HK-2 (cell line): ENCODE data around the gene CPLX3.
"Not testable (repeated sequence)": the region's sequence is repeated elsewhere in the genome, so short reads cannot be mapped to it uniquely, and the experiment has no call there.

Experiments used
- DNase-seq: peaks from one replicate; pipeline ENCODE4 v3.0.0-alpha.2; 2018; ENCODE audit not compliant: unreplicated experiment

CPLX3 gene

DNA sequence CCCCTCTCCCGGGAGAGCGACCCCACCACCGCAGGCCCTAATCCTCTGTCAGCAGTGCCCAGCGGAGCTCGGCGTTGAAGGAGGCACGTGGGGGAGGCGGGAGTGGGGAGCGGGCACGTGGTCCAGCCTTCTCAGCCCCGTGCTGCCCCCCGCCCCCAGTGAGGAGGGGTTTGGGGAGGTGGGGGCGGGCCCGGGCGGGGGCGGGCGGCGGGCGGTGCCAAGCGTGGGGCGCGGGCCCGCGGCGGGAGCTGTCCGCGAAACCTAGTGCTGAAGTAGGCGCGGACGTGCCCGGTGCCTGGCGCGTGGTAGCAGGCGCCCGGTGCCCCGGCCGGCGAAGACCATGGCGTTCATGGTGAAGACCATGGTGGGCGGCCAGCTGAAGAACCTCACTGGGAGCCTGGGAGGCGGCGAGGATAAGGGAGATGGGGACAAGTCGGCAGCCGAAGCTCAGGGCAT, at the start of gene CPLX3:
TSS of gene CPLX3 (plus strand) at position 264 of the 456 bp plus-strand sequence. CDS start at position 341, 77 bp downstream.
- peak; percentile 27 for DNase-seq

GRCh38 chr15:74776821-74777768, 49.3 kb upstream of the CPLX3 start:
- DNase-seq: no peak

DNA sequence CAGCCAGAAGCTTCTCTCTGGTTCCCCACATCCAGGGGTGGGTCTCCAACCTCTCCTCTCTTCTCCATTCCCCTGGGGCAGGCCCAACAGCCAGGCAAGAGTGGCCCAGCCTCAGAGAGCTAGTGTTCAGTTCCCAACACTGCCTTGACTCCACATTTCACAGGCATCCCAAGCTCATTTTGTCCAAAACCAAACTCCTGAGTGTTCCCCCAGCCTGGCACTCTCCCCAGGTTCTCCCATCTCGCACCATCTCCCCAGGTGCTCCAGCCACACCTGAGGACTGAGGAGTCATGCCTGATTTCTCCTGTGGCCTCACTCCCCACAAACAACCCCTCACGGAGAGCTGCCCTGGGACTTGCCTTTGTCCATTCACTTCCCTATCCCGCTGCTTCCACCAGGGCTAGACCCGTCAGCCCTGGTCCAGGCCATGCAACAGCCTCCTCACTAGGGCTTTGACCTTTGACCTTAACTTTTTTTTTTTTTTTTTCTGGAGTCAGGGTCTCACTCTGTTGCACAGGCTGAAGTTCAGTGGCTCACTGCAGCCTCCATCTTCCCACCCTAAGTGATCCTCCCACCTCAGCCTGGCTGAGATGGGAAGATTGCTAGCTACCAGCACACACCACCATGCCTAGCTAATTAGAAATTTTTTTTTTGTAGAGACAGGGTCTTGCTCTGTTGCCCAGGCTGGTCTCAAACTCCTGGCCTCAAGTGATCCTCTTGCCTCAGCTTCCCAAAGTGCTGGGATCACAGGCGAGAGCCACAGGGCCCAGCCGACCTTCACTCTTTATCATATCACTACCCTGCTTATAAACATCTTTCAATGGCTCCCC, 48.4 kb upstream of the CPLX3 start:
- DNase-seq: no peak

- no peak for DNase-seq
Measured at GRCh38 chr15:74778599-74778970, 47.8 kb upstream of the CPLX3 start.

- no peak for DNase-seq
Measured at GRCh38 chr15:74779162-74779648, 47.2 kb upstream of the CPLX3 start.

- DNase-seq: no peak
Measured at GRCh38 chr15:74780523-74781430, 45.6 kb upstream of the CPLX3 start.

GRCh38 chr15:74781431-74782258, 44.8 kb upstream of the CPLX3 start, which contains the start of gene CSK:
Gene CSK (plus strand): TSS chr15:74782080. CDS start chr15:74798298, 16,218 bp downstream.
- peak; percentile 53 for DNase-seq

DNA sequence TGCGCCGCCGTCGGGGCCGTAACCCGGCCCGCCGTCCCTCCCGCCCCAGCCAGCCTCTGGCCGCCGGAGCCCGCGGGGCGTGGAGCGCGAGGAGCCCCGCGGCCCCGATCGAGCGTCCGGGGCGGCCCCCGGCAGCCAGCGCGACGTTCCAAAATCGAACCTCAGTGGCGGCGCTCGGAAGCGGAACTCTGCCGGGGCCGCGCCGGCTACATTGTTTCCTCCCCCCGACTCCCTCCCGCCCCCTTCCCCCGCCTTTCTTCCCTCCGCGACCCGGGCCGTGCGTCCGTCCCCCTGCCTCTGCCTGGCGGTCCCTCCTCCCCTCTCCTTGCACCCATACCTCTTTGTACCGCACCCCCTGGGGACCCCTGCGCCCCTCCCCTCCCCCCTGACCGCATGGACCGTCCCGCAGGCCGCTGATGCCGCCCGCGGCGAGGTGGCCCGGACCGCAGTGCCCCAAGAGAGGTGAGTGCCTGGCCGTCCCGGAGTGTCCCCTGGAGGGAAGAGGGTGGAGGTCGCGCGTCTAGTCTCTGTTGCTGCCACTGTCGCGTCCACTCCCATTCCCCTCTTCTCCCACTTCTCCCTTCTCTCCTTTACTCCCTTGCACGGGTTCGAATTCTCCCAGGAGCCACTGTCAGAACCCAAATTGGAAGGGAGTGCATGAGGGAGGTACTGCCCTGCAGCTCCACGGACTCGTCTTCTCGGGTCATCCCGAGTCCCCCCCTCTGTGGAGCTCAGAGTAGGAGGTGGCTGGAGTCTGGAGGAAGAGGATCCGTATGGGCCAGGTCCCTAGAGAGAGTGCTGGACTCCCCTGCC, 44.0 kb upstream of the CPLX3 start:
- no peak for DNase-seq

DNA sequence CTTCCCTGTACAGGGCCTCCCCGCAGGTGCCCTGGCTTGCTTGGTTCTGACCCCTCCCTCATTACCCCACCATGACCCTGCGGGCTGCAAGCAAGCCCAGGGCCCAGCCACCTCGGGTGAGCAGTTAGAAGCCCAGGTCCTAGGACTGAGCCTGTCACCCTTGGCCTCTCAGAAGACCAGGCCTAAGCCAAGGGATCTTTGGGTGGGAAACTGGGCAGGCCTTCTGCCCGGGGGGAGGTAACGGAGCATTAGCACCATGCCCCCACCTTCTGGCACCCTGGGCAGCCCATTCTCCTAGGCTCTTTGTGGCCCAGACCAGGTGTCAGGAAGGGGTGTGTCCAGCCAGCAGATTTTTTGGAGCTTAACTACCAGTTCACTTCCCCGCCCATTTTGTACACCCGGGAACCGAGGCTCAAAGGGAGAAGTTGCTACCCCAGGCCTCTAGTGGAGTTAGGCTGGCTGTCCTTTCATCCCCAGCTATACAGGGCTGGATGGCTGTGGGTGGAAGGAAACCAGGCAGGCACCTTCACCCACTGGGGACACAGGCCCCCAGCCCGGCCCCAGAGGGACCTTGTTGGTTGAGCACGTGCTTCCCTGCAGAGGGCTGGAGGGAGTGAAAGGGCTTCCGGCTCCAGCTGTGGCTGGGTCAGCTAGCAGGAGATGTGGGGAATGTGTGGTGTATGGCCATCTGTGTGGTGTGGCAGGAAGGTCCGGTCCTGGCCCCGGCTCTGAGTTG, 43.2 kb upstream of the CPLX3 start:
- DNase-seq: no peak

DNA sequence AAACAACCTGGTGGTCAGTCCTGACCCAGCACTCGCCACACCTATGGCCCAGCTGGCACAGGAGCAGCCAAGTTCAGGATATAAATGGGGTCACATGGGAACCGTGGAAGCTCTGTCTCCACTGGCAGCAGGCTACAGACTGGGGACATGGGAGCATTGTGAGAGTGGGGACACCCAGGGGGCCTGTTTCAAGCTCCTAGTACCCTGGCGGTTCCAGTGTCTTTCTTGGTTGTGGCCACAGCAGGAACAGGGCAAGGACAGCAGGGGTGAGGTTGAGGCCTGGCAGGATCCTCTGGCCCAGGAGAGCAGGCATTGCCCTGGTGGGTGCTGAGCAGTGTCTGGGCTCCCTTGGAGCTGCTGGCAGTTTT, 42.6 kb upstream of the CPLX3 start:
- DNase-seq: no peak

GRCh38 chr15:74784426-74785193, 41.8 kb upstream of the CPLX3 start:
- no peak for DNase-seq

- no peak for DNase-seq
Measured at GRCh38 chr15:74785194-74786032, 41.0 kb upstream of the CPLX3 start.

- not testable (repeated sequence) for DNase-seq
Measured at GRCh38 chr15:74786081-74786480, 40.3 kb upstream of the CPLX3 start.

DNA sequence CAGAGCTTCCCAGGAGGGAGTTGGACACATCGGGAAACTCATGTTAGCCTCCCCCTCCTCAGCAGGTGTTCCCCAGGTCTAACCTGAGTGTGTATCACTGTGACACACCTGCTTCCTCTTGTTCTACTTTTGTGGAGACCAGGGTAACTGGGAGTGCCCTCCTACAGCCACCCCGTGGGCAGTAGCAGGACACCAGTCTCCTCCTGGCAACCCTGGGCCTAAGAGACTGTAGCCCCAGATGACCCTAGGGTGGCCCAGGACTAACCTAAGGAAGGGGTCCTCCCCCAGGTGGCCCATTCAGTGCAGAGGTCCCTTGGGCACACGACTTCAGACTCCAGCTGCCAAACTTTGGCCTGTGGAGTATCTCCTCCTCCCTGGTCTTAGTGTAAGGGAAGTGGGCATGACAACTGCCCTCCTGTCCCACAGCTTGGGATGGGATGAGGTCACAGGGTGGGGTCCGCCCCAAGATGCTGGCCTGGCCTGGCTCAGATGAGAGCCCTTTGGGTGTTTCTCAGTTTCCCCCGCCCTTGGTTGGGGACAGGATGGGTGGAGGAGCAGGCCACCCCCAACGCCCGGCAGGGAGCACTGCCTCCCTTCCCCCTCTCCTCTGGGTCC, 39.8 kb upstream of the CPLX3 start:
- DNase-seq: no peak

GRCh38 chr15:74787251-74788041, 39.0 kb upstream of the CPLX3 start:
- peak; percentile 34 for DNase-seq
